NB4 (cell line): ENCODE data around the gene FXYD2.

Experiments
- CTCF ChIP-seq: IDR thresholded peaks from one replicate; pipeline ENCODE4 v1.5.1; 2012; ENCODE audit warnings: low read depth, low read length
- POLR2A ChIP-seq: IDR thresholded peaks from 2 replicates; pipeline ENCODE4 v1.6.1; 2011; ENCODE audit warnings: mild to moderate bottlenecking; ENCODE audit not compliant: insufficient read length; ENCODE audit errors: extremely low read depth

- TF ChIP-seq POLR2A, result no peak
- TF ChIP-seq CTCF, result no peak
These were observed 35.6 kb upstream of the FXYD2 start for GRCh38 chr11:117860139-117860538.
